ENCODE results near the gene CD3E. TPM values are rescaled to one million over a fixed set of nuclear protein-coding genes. Genes with fewer than 3 reads are reported as not detected.

The CD3E gene
- total RNA-seq, 1 experiment from 2014 or later = 0.39 TPM

- Histone ChIP-seq H3K4me1 (peaks cover 85% of the 10 kb centered on the region), H3K4me3 (ENCODE audit: low read depth, low read length) (no peak overlapping the region), H3K9me3 (no peaks in the 10 kb centered on the region), H3K27me3 (replicated peaks; ENCODE audit: control insufficient read depth, insufficient read depth, low read length) (no peaks in the 10 kb centered on the region), H3K36me3 (ENCODE audit: control insufficient read depth, insufficient read depth, low read length) (no peaks in the 10 kb centered on the region)
- Mint-ChIP-seq H3K9me3 (ENCODE audit: unreplicated experiment) (peaks cover 16% of the 10 kb centered on the region), H3K36me3 (ENCODE audit: insufficient read depth, unreplicated experiment) (peaks cover 27% of the 10 kb centered on the region), H3K27ac (ENCODE audit: unreplicated experiment) (peak overlapping the region; percentile 33), H3K4me1 (ENCODE audit: low read depth, unreplicated experiment) (peaks cover 69% of the 10 kb centered on the region), H3K4me3 (ENCODE audit: unreplicated experiment) (no peak overlapping the region), H3K27me3 (ENCODE audit: insufficient read depth, unreplicated experiment) (no peaks in the 10 kb centered on the region)
- no TSS peak for BruUV-seq (replicated peaks)
- DNase-seq = peak in 1 of 2 experiments; percentile 0
- no peak for TF ChIP-seq CTCF (IDR thresholded peaks at IDR 0.05; ENCODE audit: insufficient read depth in 1 of 2, low read depth in 1 of 2, low read length in 1 of 2, severe bottlenecking in 1 of 2, unreplicated experiment in 1 of 2)
- ChIA-PET CTCF (interaction anchor here (0.6 to 1.0 kb wide), 4 partner anchors 21 to 171 kb away, joined by 3 to 4 read pairs (median 4); no protein-coding TSS in a partner anchor), POLR2A (interaction anchor here (0.6 kb wide), 2 partner anchors 54 to 179 kb away, joined by 3 to 4 read pairs; no protein-coding TSS in a partner anchor)
- intact Hi-C loops (cut with micrococcal nuclease; ENCODE audit: unreplicated experiment) = loop anchor here (1.0 kb wide), 1 partner anchor 116 kb away; no protein-coding TSS in a partner anchor
These were observed 14.2 kb downstream of the CD3E start for GRCh38 chr11:118318581-118319336.

- H3K9me3 ChIP-seq = no peaks in the 10 kb centered on the region
- peaks cover 63% of the 10 kb centered on the region for H3K4me1 Mint-ChIP-seq (ENCODE audit: low read depth, unreplicated experiment)
- POLR2A ChIA-PET = no interaction called here
- no peaks in the 10 kb centered on the region for H3K27me3 Mint-ChIP-seq (ENCODE audit: insufficient read depth, unreplicated experiment)
- no peak overlapping the region for H3K4me3 Mint-ChIP-seq (ENCODE audit: unreplicated experiment)
- no peaks in the 10 kb centered on the region for H3K27me3 ChIP-seq (replicated peaks; ENCODE audit: control insufficient read depth, insufficient read depth, low read length)
- no peak overlapping the region for H3K4me3 ChIP-seq (ENCODE audit: low read depth, low read length)
- intact Hi-C loops (cut with micrococcal nuclease; ENCODE audit: unreplicated experiment) = loop anchor here (1.0 kb wide), 1 partner anchor 117 kb away; no protein-coding TSS in a partner anchor
- BruUV-seq (replicated peaks) = no TSS peak
- peak overlapping the region; percentile 33 for H3K27ac Mint-ChIP-seq (ENCODE audit: unreplicated experiment)
- no peaks in the 10 kb centered on the region for H3K36me3 ChIP-seq (ENCODE audit: control insufficient read depth, insufficient read depth, low read length)
- TF ChIP-seq CTCF (IDR thresholded peaks at IDR 0.05; ENCODE audit: insufficient read depth in 1 of 2, low read depth in 1 of 2, low read length in 1 of 2, severe bottlenecking in 1 of 2, unreplicated experiment in 1 of 2) = no peak
- H3K36me3 Mint-ChIP-seq (ENCODE audit: insufficient read depth, unreplicated experiment) = peaks cover 27% of the 10 kb centered on the region
- H3K4me1 ChIP-seq = peaks cover 79% of the 10 kb centered on the region
- CTCF ChIA-PET = interaction anchor here (0.5 to 0.6 kb wide), 2 partner anchors 38 to 172 kb away, joined by 3 to 4 read pairs; no protein-coding TSS in a partner anchor
- peak in 1 of 2 experiments; percentile 49 for DNase-seq
- peaks cover 16% of the 10 kb centered on the region for H3K9me3 Mint-ChIP-seq (ENCODE audit: unreplicated experiment)
These were observed 14.8 kb downstream of the CD3E start for GRCh38 chr11:118319337-118319707.

GRCh38 chr11:118320515-118320914 lies 16.0 kb downstream of the CD3E start:
- intact Hi-C loops (cut with micrococcal nuclease; ENCODE audit: unreplicated experiment) = no loop called here
- H3K36me3 ChIP-seq (ENCODE audit: control insufficient read depth, insufficient read depth, low read length) = no peaks in the 10 kb centered on the region
- DNase-seq = peak in 1 of 2 experiments; percentile 23
- no peaks in the 10 kb centered on the region for H3K27me3 ChIP-seq (replicated peaks; ENCODE audit: control insufficient read depth, insufficient read depth, low read length)
- CTCF ChIA-PET = interaction anchor here (1.7 kb wide), 1 partner anchor 25 kb away, joined by 7 read pairs; no protein-coding TSS in a partner anchor
- peaks cover 16% of the 10 kb centered on the region for H3K9me3 Mint-ChIP-seq (ENCODE audit: unreplicated experiment)
- no peak for TF ChIP-seq CTCF (IDR thresholded peaks at IDR 0.05; ENCODE audit: insufficient read depth in 1 of 2, low read depth in 1 of 2, low read length in 1 of 2, severe bottlenecking in 1 of 2, unreplicated experiment in 1 of 2)
- POLR2A ChIA-PET = no interaction called here
- no TSS peak for BruUV-seq (replicated peaks)
- no peak overlapping the region for H3K4me3 Mint-ChIP-seq (ENCODE audit: unreplicated experiment)
- H3K4me1 Mint-ChIP-seq (ENCODE audit: low read depth, unreplicated experiment) = peaks cover 51% of the 10 kb centered on the region
- H3K4me1 ChIP-seq = peaks cover 71% of the 10 kb centered on the region
- no peak overlapping the region for H3K4me3 ChIP-seq (ENCODE audit: low read depth, low read length)
- H3K36me3 Mint-ChIP-seq (ENCODE audit: insufficient read depth, unreplicated experiment) = peaks cover 16% of the 10 kb centered on the region
- H3K27me3 Mint-ChIP-seq (ENCODE audit: insufficient read depth, unreplicated experiment) = no peaks in the 10 kb centered on the region
- no peaks in the 10 kb centered on the region for H3K9me3 ChIP-seq
- H3K27ac Mint-ChIP-seq (ENCODE audit: unreplicated experiment) = peak overlapping the region; percentile 33

All from Caco-2 (cell line).